Liver (tissue), 9 donors: ENCODE measurements around the gene WNK1. TPM values are rescaled to one million over a fixed set of nuclear protein-coding genes. Genes with fewer than 3 reads are reported as not detected.

Source experiments
- DNase-seq: peaks from one replicate; pipeline ENCODE4 v3.0.0-alpha.2; 2017; ENCODE audit warnings: low spot score
- H3K27ac ChIP-seq, 2 donors: one replicate each; pipeline ENCODE4 v1.7.0; 2013; ENCODE audit warnings: inconsistent platforms in 2 of 2, low read length in 2 of 2, control low read depth in 1 of 2, low read depth in 1 of 2, mild to moderate bottlenecking in 1 of 2
- H3K27me3 ChIP-seq, 4 donors: one replicate each; pipeline versions ENCODE4 v1.6.1 to v1.7.0; 2013; ENCODE audit warnings: low read length in 3 of 4, inconsistent platforms in 1 of 4, mild to moderate bottlenecking in 1 of 4, moderate library complexity in 1 of 4; ENCODE audit not compliant: control insufficient read depth in 4 of 4, insufficient read depth in 4 of 4
- H3K36me3 ChIP-seq, 4 donors: one replicate each; pipeline versions ENCODE4 v1.6.1 to v1.7.0; 2013; ENCODE audit warnings: low read length in 3 of 4, mild to moderate bottlenecking in 3 of 4, low read depth in 1 of 4, moderate library complexity in 1 of 4; ENCODE audit not compliant: control insufficient read depth in 4 of 4, insufficient read depth in 3 of 4
- H3K4me1 ChIP-seq, 4 donors: one replicate each; pipeline versions ENCODE4 v1.6.1 to v1.7.0; 2013; ENCODE audit warnings: low read length in 3 of 4, mild to moderate bottlenecking in 3 of 4, moderate library complexity in 1 of 4; ENCODE audit not compliant: control insufficient read depth in 4 of 4, insufficient read depth in 4 of 4
- H3K4me3 ChIP-seq, 3 donors: one replicate each; pipeline versions ENCODE4 v1.6.1 to v1.7.0; 2013; ENCODE audit warnings: low read length in 3 of 3, control low read depth in 1 of 3, low read depth in 1 of 3, mild to moderate bottlenecking in 1 of 3
- H3K9ac ChIP-seq, 2 donors: one replicate each; pipeline ENCODE4 v1.7.0; 2013; ENCODE audit warnings: low read length in 2 of 2, mild to moderate bottlenecking in 2 of 2, moderate library complexity in 2 of 2, control low read depth in 1 of 2, low read depth in 1 of 2
- H3K9me3 ChIP-seq, 4 donors: one replicate each; pipeline versions ENCODE4 v1.6.1 to v1.7.0; 2013; ENCODE audit warnings: low read length in 3 of 4; ENCODE audit not compliant: control insufficient read depth in 4 of 4
- CTCF ChIP-seq: fragments of 150-350 bp; IDR thresholded peaks from 2 replicates; pipeline ENCODE4 v1.5.1; 2017; ENCODE audit warnings: improper control_type of control experiment, low read depth, low read length; ENCODE audit not compliant: missing input control
- EGR1 ChIP-seq, 2 donors: IDR thresholded peaks; 2 replicates each; pipeline ENCODE4 v1.6.1; 2016 to 2018; ENCODE audit warnings: antibody characterized with exemption in 2 of 2, low read depth in 2 of 2
- FOXA1 ChIP-seq: IDR thresholded peaks from 2 replicates; pipeline ENCODE4 v1.6.1; 2016; ENCODE audit warnings: antibody characterized with exemption
- FOXA2 ChIP-seq: IDR thresholded peaks from 2 replicates; pipeline ENCODE4 v1.6.1; 2016; ENCODE audit warnings: antibody characterized with exemption
- GABPA ChIP-seq, 2 donors: IDR thresholded peaks in 1 of 2; conservative IDR thresholded peaks in 1 of 2; 2 replicates each; pipeline ENCODE4 v1.6.1; 2016; ENCODE audit warnings: antibody characterized with exemption in 2 of 2, mild to moderate bottlenecking in 1 of 2, moderate library complexity in 1 of 2
- HNF4G ChIP-seq: IDR thresholded peaks from 2 replicates; pipeline ENCODE4 v1.6.1; 2016; ENCODE audit warnings: antibody characterized with exemption
- NR2F2 ChIP-seq: IDR thresholded peaks from 2 replicates; pipeline ENCODE4 v1.6.1; 2016; ENCODE audit warnings: antibody characterized with exemption
- RAD21 ChIP-seq, 2 donors: IDR thresholded peaks; 2 replicates each; pipeline ENCODE4 v1.6.1; 2016; ENCODE audit warnings: antibody characterized with exemption in 2 of 2, mild to moderate bottlenecking in 2 of 2
- RXRA ChIP-seq, 2 donors: IDR thresholded peaks; 2 replicates each; pipeline ENCODE4 v1.6.1; 2017 to 2018; ENCODE audit warnings: antibody characterized with exemption in 2 of 2, mild to moderate bottlenecking in 1 of 2
- SP1 ChIP-seq: IDR thresholded peaks from 2 replicates; pipeline ENCODE4 v1.6.1; 2018; ENCODE audit warnings: antibody characterized with exemption, mild to moderate bottlenecking
- TAF1 ChIP-seq: conservative IDR thresholded peaks from 2 replicates; pipeline ENCODE4 v1.6.1; 2016; ENCODE audit warnings: antibody characterized with exemption, mild to moderate bottlenecking
- YY1 ChIP-seq: IDR thresholded peaks from 2 replicates; pipeline ENCODE4 v1.6.1; 2016; ENCODE audit warnings: antibody characterized with exemption, mild to moderate bottlenecking
- WGBS: extraction: QIAGEN DNeasy Blood & Tissue Kit; methylation state at CpG from one replicate; pipeline ENCODE4 v1.1.7; 2013; 5-methylcytosine and 5-hydroxymethylcytosine counted together
- polyA plus RNA-seq, 2 donors: library from polyadenylated mRNA; stranded (reverse) in 1 of 2; unstranded in 1 of 2; fragments of 200-250 nt in 1 of 2; fragments of >200 nt in 1 of 2; fragmentation: Nextera tagmentation in 1 of 2; extraction: Ambion mirVana in 1 of 2; gene quantifications; one replicate each; pipeline versions ENCODE4 v1.2.1 to v1.2.3, GENCODE V29; 2013 to 2015
- total RNA-seq, 2 donors: library from RNA; depleted of rRNA; stranded (reverse); fragments of >200 nt; gene quantifications; one replicate each; pipeline ENCODE4 v1.2.3, GENCODE V29; 2014
- TF ChIP-seq, protein P1 (sequence below): IDR thresholded peaks from 2 replicates; pipeline ENCODE4 v1.6.1; 2016; ENCODE audit warnings: antibody characterized with exemption, mild to moderate bottlenecking
- TF ChIP-seq, protein P2 (sequence below): IDR thresholded peaks from 2 replicates; pipeline ENCODE4 v1.6.1; 2016; ENCODE audit warnings: antibody characterized with exemption
- TF ChIP-seq, protein P3 (sequence below): IDR thresholded peaks from 2 replicates; pipeline ENCODE4 v1.6.1; 2016; ENCODE audit warnings: antibody characterized with exemption
- TF ChIP-seq, protein P4 (sequence below): IDR thresholded peaks from 2 replicates; pipeline ENCODE4 v1.6.1; 2016; ENCODE audit warnings: antibody characterized with exemption
- donor health status: healthy.
- donor health status: healthy.
- donor health status: healthy.
- donor health status: healthy.
- donor health status: healthy.

Gene WNK1
- total and polyA plus RNA-seq, 4 donors = 22.4 to 299 (median 53.8) TPM

DNA sequence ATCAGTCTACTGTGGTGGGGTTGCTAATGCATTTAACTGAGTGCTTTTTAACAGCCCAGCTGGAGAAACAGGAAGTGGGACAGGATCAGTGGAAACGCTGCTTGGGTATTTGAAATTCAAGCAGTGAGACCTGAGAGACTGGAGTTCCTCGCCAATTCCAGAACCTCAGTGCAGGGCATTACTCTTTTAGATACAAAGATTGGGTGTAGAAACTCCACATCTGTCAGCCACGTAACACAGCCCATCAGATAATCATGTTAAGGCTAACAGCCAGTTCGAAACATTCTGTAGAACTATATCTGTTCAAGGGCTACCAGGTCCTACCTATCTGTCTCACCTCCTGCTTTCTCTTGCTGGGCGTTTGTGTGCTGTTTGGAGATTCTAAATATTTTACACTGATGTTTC is 151.6 kb downstream of the WNK1 start (continued):
- TF ChIP-seq, protein P1, sequence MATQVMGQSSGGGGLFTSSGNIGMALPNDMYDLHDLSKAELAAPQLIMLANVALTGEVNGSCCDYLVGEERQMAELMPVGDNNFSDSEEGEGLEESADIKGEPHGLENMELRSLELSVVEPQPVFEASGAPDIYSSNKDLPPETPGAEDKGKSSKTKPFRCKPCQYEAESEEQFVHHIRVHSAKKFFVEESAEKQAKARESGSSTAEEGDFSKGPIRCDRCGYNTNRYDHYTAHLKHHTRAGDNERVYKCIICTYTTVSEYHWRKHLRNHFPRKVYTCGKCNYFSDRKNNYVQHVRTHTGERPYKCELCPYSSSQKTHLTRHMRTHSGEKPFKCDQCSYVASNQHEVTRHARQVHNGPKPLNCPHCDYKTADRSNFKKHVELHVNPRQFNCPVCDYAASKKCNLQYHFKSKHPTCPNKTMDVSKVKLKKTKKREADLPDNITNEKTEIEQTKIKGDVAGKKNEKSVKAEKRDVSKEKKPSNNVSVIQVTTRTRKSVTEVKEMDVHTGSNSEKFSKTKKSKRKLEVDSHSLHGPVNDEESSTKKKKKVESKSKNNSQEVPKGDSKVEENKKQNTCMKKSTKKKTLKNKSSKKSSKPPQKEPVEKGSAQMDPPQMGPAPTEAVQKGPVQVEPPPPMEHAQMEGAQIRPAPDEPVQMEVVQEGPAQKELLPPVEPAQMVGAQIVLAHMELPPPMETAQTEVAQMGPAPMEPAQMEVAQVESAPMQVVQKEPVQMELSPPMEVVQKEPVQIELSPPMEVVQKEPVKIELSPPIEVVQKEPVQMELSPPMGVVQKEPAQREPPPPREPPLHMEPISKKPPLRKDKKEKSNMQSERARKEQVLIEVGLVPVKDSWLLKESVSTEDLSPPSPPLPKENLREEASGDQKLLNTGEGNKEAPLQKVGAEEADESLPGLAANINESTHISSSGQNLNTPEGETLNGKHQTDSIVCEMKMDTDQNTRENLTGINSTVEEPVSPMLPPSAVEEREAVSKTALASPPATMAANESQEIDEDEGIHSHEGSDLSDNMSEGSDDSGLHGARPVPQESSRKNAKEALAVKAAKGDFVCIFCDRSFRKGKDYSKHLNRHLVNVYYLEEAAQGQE = no peak
- TF ChIP-seq, protein P2, sequence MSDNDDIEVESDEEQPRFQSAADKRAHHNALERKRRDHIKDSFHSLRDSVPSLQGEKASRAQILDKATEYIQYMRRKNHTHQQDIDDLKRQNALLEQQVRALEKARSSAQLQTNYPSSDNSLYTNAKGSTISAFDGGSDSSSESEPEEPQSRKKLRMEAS = no peak
- TF ChIP-seq SP1 (no peak), NR2F2 (no peak), FOXA2 (no peak), GABPA (IDR thresholded peaks at IDR 0.05 in 1 of 2, conservative IDR thresholded peaks at IDR 0.05 in 1 of 2) (no peak), EGR1 (IDR thresholded peaks at IDR 0.05; ENCODE audit: low read depth in 2 of 2) (no peak), RXRA (IDR thresholded peaks at IDR 0.05) (no peak)
- TF ChIP-seq, protein P3, sequence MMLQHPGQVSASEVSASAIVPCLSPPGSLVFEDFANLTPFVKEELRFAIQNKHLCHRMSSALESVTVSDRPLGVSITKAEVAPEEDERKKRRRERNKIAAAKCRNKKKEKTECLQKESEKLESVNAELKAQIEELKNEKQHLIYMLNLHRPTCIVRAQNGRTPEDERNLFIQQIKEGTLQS = no peak

- peaks cover 8 to 68% (median 56%) of the 10 kb centered on the region in 4 donors for H3K36me3 ChIP-seq
- H3K27ac ChIP-seq = no peak overlapping the region
- H3K9ac ChIP-seq = no peak overlapping the region
- H3K4me3 ChIP-seq = no peak overlapping the region
- no peaks in the 10 kb centered on the region for H3K27me3 ChIP-seq
- H3K9me3 ChIP-seq = no peaks in the 10 kb centered on the region
- no peak for TF ChIP-seq SP1
- no peak for TF ChIP-seq RAD21 (IDR thresholded peaks at IDR 0.05)
- TF ChIP-seq, protein P3 = no peak
- no peak for TF ChIP-seq NR2F2
- no peak for TF ChIP-seq CTCF
- TF ChIP-seq FOXA1 = no peak
- TF ChIP-seq, protein P1 = no peak
- no peak for TF ChIP-seq YY1
- TF ChIP-seq HNF4G = no peak
- TF ChIP-seq, protein P4, sequence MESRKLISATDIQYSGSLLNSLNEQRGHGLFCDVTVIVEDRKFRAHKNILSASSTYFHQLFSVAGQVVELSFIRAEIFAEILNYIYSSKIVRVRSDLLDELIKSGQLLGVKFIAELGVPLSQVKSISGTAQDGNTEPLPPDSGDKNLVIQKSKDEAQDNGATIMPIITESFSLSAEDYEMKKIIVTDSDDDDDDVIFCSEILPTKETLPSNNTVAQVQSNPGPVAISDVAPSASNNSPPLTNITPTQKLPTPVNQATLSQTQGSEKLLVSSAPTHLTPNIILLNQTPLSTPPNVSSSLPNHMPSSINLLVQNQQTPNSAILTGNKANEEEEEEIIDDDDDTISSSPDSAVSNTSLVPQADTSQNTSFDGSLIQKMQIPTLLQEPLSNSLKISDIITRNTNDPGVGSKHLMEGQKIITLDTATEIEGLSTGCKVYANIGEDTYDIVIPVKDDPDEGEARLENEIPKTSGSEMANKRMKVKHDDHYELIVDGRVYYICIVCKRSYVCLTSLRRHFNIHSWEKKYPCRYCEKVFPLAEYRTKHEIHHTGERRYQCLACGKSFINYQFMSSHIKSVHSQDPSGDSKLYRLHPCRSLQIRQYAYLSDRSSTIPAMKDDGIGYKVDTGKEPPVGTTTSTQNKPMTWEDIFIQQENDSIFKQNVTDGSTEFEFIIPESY = no peak
- no peak for TF ChIP-seq EGR1 (IDR thresholded peaks at IDR 0.05; ENCODE audit: low read depth in 2 of 2)
- TF ChIP-seq TAF1 = no peak
- TF ChIP-seq FOXA2 = no peak
- 91% methylated on average over 9 of the region's 9 CpGs for WGBS
- peaks cover 0 to 24% (median 21%) of the 10 kb centered on the region in 4 donors for H3K4me1 ChIP-seq
- peak; percentile 58 for DNase-seq
These were observed 153.1 kb downstream of the WNK1 start for GRCh38 chr12:905261-906031.
